ENCODE data around the gene MAP7.

MAP7 gene

DNA sequence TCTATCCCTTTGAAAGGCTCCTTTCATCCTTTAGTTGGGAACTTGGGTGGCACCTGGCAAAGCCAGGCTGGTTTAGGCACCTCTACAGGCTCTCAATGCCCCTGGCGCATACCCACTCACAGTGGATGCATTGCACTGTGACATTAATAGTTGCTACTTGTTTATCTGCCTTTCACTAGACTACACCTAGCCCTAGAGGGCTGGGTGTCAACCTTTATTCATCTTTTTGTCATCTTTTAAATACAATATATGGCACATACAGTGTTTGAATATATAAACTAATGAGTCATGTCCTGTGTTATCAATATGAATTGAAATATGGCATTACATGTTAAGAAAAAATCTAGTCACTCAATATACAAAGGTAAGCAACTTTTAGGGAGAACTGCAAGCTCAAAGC, 140.6 kb downstream of the MAP7 start:
- TF ChIP-seq, protein P1, sequence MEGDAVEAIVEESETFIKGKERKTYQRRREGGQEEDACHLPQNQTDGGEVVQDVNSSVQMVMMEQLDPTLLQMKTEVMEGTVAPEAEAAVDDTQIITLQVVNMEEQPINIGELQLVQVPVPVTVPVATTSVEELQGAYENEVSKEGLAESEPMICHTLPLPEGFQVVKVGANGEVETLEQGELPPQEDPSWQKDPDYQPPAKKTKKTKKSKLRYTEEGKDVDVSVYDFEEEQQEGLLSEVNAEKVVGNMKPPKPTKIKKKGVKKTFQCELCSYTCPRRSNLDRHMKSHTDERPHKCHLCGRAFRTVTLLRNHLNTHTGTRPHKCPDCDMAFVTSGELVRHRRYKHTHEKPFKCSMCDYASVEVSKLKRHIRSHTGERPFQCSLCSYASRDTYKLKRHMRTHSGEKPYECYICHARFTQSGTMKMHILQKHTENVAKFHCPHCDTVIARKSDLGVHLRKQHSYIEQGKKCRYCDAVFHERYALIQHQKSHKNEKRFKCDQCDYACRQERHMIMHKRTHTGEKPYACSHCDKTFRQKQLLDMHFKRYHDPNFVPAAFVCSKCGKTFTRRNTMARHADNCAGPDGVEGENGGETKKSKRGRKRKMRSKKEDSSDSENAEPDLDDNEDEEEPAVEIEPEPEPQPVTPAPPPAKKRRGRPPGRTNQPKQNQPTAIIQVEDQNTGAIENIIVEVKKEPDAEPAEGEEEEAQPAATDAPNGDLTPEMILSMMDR (IDR thresholded peaks at IDR 0.05; ENCODE audit: low read depth, low read length, missing control alignments), result no peak
- in situ Hi-C loops (cut with HindIII; ENCODE audit: low sequenced_read_pairs), result no loop called here
- DNase-seq (ENCODE audit: low read depth), result no peak
- H3K4me3 ChIP-seq (ENCODE audit: low read depth, low read length), result no peak overlapping the region

DNA sequence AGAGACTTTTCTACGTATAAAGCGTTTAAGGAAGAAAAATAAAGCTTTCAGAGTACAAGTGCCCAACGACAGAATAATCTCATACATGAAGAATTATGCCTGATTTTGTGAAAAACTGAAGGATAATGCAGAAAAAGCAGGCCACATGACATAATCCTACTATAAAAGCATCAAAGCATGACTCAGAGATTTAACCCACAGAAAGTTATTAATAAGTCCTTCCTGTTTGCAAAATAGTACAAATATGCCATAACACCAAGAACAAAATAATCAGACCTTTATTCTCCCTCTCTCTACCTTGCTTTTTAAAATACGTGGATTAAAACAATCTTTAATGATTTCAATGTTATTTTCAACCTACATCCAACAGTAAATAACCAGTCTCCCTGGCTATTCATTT, 142.0 kb downstream of the MAP7 start:
- peak; percentile 35 for DNase-seq (ENCODE audit: low read depth)
- in situ Hi-C loops (cut with HindIII; ENCODE audit: low sequenced_read_pairs), result no loop called here
- H3K4me3 ChIP-seq (ENCODE audit: low read depth, low read length), result no peak overlapping the region
- TF ChIP-seq, protein P1 (IDR thresholded peaks at IDR 0.05; ENCODE audit: low read depth, low read length, missing control alignments), result no peak

DNA sequence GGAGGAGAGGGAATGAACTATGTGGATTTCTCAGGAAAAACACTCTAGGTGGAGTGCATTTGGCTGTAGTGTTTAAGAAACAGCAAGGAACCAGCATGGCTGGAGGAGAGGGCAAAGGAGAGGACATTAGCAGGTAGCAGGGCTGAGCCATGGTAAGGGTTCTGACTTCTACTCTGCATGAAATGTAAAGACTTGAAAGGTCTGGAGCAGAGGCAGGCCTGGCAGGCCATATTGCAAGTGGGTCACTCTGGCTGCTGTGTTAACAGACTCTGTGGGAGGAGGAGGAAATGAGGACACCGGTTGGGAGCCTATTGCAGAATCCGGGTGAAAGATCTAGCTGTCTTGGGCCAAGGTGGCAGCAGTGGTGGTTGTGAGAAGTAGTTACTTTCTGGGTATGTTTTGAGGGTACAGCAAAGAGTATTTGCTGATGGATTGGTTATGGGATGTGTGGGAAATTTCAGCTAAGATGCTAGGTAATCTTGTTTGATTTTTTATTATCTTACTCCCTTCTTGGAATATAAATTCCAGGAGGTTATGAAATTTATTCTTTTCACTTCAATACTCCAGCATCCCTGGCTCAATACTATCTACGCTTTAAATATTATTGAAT, 144.7 kb downstream of the MAP7 start:
- no peak overlapping the region for H3K4me3 ChIP-seq (ENCODE audit: low read depth, low read length)
- no peak for DNase-seq (ENCODE audit: low read depth)
- in situ Hi-C loops (cut with HindIII; ENCODE audit: low sequenced_read_pairs), result no loop called here
- TF ChIP-seq, protein P1 (IDR thresholded peaks at IDR 0.05; ENCODE audit: low read depth, low read length, missing control alignments), result no peak

DNA sequence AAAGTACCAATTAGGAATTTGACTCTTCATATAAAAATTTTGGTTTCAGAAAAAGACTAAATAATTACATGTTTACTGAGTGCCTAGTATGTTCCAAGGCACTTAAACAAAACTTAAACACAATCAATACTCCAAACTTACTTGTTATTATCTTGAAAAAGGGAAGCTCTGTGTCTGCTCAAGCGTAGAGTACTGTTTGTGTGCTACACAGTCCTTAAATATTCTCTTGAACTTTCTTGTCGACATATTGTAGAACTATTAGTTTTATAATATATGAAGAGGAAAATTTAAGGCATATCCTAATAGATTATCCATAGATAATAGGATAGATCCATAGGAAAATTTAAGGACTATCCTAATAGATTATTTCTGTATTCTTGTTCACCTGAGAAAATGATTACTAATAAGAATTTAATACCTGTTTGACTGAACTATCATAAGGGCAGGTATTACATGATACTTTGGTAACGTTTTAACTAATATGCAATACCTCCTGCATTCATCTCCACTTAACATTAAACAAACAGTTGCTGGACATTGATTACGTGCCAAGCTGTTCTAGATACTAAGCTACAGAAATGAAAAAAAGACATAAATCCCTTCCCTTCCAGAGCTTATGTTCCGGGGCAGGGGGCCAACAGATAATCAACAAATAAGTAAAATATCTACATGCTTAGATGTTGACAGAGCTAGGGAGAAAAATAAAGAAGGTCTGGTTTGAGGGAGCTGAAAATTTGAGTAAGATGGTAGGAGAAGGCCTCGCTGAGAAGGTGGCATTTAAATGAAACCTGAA, 145.4 kb downstream of the MAP7 start:
- in situ Hi-C loops (cut with HindIII; ENCODE audit: low sequenced_read_pairs), result no loop called here
- H3K4me3 ChIP-seq (ENCODE audit: low read depth, low read length), result no peak overlapping the region
- no peak for DNase-seq (ENCODE audit: low read depth)
- TF ChIP-seq, protein P1 (IDR thresholded peaks at IDR 0.05; ENCODE audit: low read depth, low read length, missing control alignments), result no peak

DNA sequence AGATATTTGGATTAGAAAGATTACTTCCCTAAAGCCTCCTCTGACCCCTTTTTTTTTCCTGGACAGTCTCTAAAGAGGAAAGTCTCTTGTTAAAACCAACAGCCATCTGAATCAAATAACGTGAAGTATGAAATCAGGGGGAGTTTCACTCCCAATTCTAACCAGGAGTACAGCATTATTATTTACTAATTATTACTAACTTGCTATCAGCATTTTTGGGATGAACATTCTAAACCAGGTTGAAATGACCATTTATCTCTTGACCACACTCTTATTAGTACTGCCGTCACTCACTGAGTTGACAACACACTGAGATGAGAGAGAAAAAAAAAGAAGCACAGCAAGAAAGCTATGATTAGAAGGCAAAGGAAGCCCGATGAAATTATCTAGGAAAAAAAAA, 146.2 kb downstream of the MAP7 start:
- in situ Hi-C loops (cut with HindIII; ENCODE audit: low sequenced_read_pairs), result no loop called here
- TF ChIP-seq, protein P1 (IDR thresholded peaks at IDR 0.05; ENCODE audit: low read depth, low read length, missing control alignments), result no peak
- DNase-seq (ENCODE audit: low read depth), result no peak
- no peak overlapping the region for H3K4me3 ChIP-seq (ENCODE audit: low read depth, low read length)

DNA sequence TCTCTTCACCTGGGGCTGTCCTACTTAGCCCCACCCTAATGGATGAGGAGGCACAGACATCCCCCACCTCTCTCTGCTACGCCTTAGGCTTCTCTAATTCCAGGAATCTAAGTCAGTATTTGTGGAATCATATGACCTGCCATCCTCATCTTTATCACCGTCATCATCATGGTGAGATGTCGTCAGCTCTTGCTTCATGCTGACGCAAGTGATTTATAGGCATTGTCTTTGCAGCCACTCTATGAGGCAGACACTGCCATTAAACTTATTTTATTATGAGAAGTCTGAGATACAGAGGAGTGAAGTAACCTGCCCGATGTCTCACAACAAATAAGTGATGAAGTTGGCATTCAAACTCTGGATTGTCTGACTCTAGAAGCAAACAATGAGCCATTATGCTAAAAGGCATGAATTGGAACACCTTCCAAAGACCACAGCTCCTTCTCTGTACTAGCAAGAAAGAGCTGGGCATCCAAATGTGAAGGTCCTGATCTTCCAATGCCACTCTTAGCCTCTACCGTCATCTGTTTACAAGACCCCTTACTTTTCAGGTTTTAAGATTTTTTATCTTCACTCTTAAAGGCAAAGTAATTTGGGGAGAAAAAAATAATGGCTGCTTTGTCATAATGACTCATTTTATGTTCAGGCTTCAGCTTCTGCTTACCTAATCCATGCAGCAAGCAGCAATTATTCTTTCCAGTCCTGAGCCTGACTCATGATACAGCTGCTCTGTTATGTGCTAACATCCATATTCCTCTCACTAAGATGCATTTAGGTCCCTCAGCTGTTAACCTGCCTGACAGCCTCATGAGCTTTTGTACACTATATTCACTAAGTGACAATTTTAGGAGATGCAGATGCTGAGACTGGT, 146.9 kb downstream of the MAP7 start:
- TF ChIP-seq, protein P1 (IDR thresholded peaks at IDR 0.05; ENCODE audit: low read depth, low read length, missing control alignments), result no peak
- in situ Hi-C loops (cut with HindIII; ENCODE audit: low sequenced_read_pairs), result no loop called here
- no peak overlapping the region for H3K4me3 ChIP-seq (ENCODE audit: low read depth, low read length)
- peak; percentile 77 for DNase-seq (ENCODE audit: low read depth)

All from astrocyte of the cerebellum (primary cell).